AG08395 (cell line): ENCODE measurements around the gene ERC1.

ENCODE experiments used
- DNase-seq: peaks from one replicate; pipeline ENCODE4 v3.0.0; 2012; ENCODE audit warnings: mixed read lengths, low spot score

ERC1 gene

GRCh38 chr12:990661-991349, at the start of gene ERC1:
TSS of gene ERC1 (plus strand) at chr12:991223. CDS start at chr12:1027904, 36,681 bp downstream.
- peak; percentile 95 for DNase-seq

- DNase-seq = no peak
Measured at GRCh38 chr12:943051-943450, 48.0 kb upstream of the ERC1 start.

- no peak for DNase-seq
Measured at GRCh38 chr12:944211-944610, 46.8 kb upstream of the ERC1 start.

GRCh38 chr12:946212-946611, 44.8 kb upstream of the ERC1 start:
- no peak for DNase-seq

GRCh38 chr12:946631-947030, 44.4 kb upstream of the ERC1 start:
- DNase-seq = no peak

GRCh38 chr12:948238-948637, 42.8 kb upstream of the ERC1 start:
- no peak for DNase-seq

- DNase-seq = peak; percentile 94
Measured at GRCh38 chr12:949453-950191, 41.4 kb upstream of the ERC1 start, which contains the start of gene RAD52. TSS of gene RAD52 (minus strand) at chr12:949694. CDS start at chr12:933058, 16,636 bp downstream.

GRCh38 chr12:951176-951575, 39.8 kb upstream of the ERC1 start:
- no peak for DNase-seq

- DNase-seq = peak; percentile 9
Measured at GRCh38 chr12:953776-954175, 37.2 kb upstream of the ERC1 start.

- DNase-seq = peak; percentile 7
Measured at GRCh38 chr12:954741-955140, 36.3 kb upstream of the ERC1 start.

GRCh38 chr12:955939-956338, 35.1 kb upstream of the ERC1 start:
- no peak for DNase-seq

- no peak for DNase-seq
Measured at GRCh38 chr12:958588-959123, 32.4 kb upstream of the ERC1 start.

GRCh38 chr12:966724-967123, 24.3 kb upstream of the ERC1 start:
- DNase-seq = no peak

- no peak for DNase-seq
Measured at GRCh38 chr12:967641-968040, 23.4 kb upstream of the ERC1 start.

GRCh38 chr12:968545-968944, 22.5 kb upstream of the ERC1 start:
- DNase-seq = no peak

- no peak for DNase-seq
Measured at GRCh38 chr12:969821-970220, 21.2 kb upstream of the ERC1 start.

- DNase-seq = no peak
Measured at GRCh38 chr12:971991-972390, 19.0 kb upstream of the ERC1 start.

GRCh38 chr12:974271-974862, 16.7 kb upstream of the ERC1 start:
- no peak for DNase-seq

- no peak for DNase-seq
Measured at GRCh38 chr12:976644-977043, 14.4 kb upstream of the ERC1 start.

GRCh38 chr12:977156-977555, 13.9 kb upstream of the ERC1 start:
- DNase-seq = no peak

GRCh38 chr12:979349-979748, 11.7 kb upstream of the ERC1 start:
- no peak for DNase-seq

GRCh38 chr12:981176-981828, 9.7 kb upstream of the ERC1 start:
- no peak for DNase-seq
